ENCODE measurements around the gene ASPM. TPM values are rescaled to one million over a fixed set of nuclear protein-coding genes. Genes with fewer than 3 reads are reported as not detected.
"Not testable (repeated sequence)": the region's sequence is repeated elsewhere in the genome, so short reads cannot be mapped to it uniquely, and the experiment has no call there.

ASPM gene
- total RNA-seq, 2 donors from 2014 or later, result 9.1 to 20.1 TPM

- intact Hi-C loops (cut with DNase I), result no loop called here
- H3K9ac ChIP-seq (ENCODE audit: low read depth in 2 of 2, low read length in 2 of 2), result no peak overlapping the region
- no peak for TF ChIP-seq CTCF (IDR thresholded peaks at IDR 0.05)
- no peak for DNase-seq
- no peaks in the 10 kb centered on the region for H3K36me3 ChIP-seq
- no peak overlapping the region for H3K27ac ChIP-seq
- H3K9me3 ChIP-seq, result no peaks in the 10 kb centered on the region
- no peaks in the 10 kb centered on the region for H3K27me3 ChIP-seq
- no peaks in the 10 kb centered on the region for H3K4me1 ChIP-seq
- H3K4me3 ChIP-seq, result no peak overlapping the region
Observed at GRCh38 chr1:197099444-197099843, 47.0 kb downstream of the ASPM start.

- H3K36me3 ChIP-seq; intact Hi-C loops (cut with DNase I); H3K27ac ChIP-seq; H3K4me1 ChIP-seq; H3K9ac ChIP-seq (ENCODE audit: low read depth in 2 of 2, low read length in 2 of 2); H3K4me3 ChIP-seq; DNase-seq; H3K9me3 ChIP-seq; H3K27me3 ChIP-seq: not testable (repeated sequence)
Observed at GRCh38 chr1:197096971-197097370, 49.5 kb downstream of the ASPM start.

- Histone ChIP-seq H3K9me3 (no peaks in the 10 kb centered on the region), H3K27ac (no peak overlapping the region), H3K27me3 (no peaks in the 10 kb centered on the region), H3K36me3 (no peaks in the 10 kb centered on the region), H3K9ac (ENCODE audit: low read depth in 2 of 2, low read length in 2 of 2) (no peak overlapping the region), H3K4me1 (no peaks in the 10 kb centered on the region), H3K4me3 (no peak overlapping the region)
- no peak for DNase-seq
- intact Hi-C loops (cut with DNase I), result no loop called here
- TF ChIP-seq CTCF (IDR thresholded peaks at IDR 0.05), result no peak
Observed at GRCh38 chr1:197096137-197096536, 50.3 kb downstream of the ASPM start.

- H3K4me1 ChIP-seq, result no peaks in the 10 kb centered on the region
- DNase-seq, result no peak
- no peak overlapping the region for H3K4me3 ChIP-seq
- H3K36me3 ChIP-seq, result no peaks in the 10 kb centered on the region
- H3K27ac ChIP-seq, result no peak overlapping the region
- H3K27me3 ChIP-seq, result no peaks in the 10 kb centered on the region
- intact Hi-C loops (cut with DNase I), result no loop called here
- no peak overlapping the region for H3K9ac ChIP-seq (ENCODE audit: low read depth in 2 of 2, low read length in 2 of 2)
- no peak for TF ChIP-seq CTCF (IDR thresholded peaks at IDR 0.05)
- no peaks in the 10 kb centered on the region for H3K9me3 ChIP-seq
Observed at GRCh38 chr1:197093226-197093885, 53.1 kb downstream of the ASPM start.

DNA sequence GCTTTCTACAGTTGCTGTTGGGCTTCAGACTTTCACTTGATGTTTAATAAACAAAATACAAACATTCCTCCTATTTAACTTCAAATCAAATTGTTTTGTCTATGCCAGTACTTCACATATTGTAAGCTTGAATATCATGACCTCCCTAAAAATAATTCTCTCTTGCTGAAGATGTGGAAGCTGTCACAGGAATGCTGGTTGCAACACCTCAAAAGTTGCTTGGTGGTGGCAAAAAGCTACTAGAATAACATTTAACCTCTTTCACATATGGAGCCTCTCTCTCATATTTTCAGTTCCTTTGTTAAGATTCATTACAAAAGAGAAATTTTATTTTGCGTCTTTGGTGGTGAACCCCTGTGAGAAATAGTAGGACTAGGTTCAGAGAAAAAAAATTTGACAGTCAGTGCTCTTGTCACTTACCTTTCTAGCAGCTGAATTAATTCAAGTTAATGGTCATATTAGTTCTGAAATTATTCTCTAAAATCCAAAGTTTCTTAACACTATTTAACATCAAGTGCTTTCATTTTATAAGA, 53.9 kb downstream of the ASPM start:
- Histone ChIP-seq H3K9ac (ENCODE audit: low read depth in 2 of 2, low read length in 2 of 2) (no peak overlapping the region), H3K27ac (no peak overlapping the region), H3K36me3 (no peaks in the 10 kb centered on the region), H3K4me1 (no peaks in the 10 kb centered on the region), H3K27me3 (no peaks in the 10 kb centered on the region), H3K9me3 (no peaks in the 10 kb centered on the region), H3K4me3 (no peak overlapping the region)
- no peak for DNase-seq
- TF ChIP-seq CTCF (IDR thresholded peaks at IDR 0.05), result no peak
- intact Hi-C loops (cut with DNase I), result no loop called here

DNA sequence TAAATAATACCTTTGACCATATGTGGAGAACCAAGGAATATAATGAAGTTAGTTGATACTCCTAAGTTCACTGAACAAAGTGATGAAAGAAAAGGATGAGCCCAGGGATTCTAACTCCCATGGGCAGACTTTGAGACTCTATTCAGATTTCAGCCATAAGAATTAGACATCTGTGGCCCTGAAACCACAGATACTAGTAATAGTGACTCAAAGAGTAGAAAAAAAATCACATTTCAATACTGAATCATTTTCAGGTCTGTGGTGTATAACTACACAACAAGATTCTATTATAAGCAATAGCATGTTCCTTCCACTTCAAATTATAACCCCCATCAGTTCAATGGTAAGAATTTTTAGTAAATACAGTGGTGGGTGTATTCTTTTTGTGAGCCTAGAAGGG, 63.0 kb downstream of the ASPM start:
- Histone ChIP-seq H3K9me3 (no peaks in the 10 kb centered on the region), H3K4me1 (no peaks in the 10 kb centered on the region), H3K36me3 (no peaks in the 10 kb centered on the region), H3K27me3 (no peaks in the 10 kb centered on the region), H3K4me3 (no peak overlapping the region), H3K27ac (no peak overlapping the region), H3K9ac (ENCODE audit: low read depth in 2 of 2, low read length in 2 of 2) (no peak overlapping the region)
- TF ChIP-seq CTCF (IDR thresholded peaks at IDR 0.05), result no peak
- intact Hi-C loops (cut with DNase I), result no loop called here
- no peak for DNase-seq

Measured in colonic mucosa (tissue), 4 donors.